Endothelial cell of umbilical vein (primary cell): ENCODE results near the gene USP2. TPM values are rescaled to one million over a fixed set of nuclear protein-coding genes. Genes with fewer than 3 reads are reported as not detected.

Experiments used
- BruUV-seq: library from RNA; stranded (reverse); fragments of 400-500 nt; replicated peaks from 2 replicates; lab custom pipeline; 2021; lab: Mats Ljungman, UMichigan
- CTCF ChIA-PET: fragments of 300-600, 350-600 bp; sonication (Branson Sonifier 250); formaldehyde crosslinking; loops from one replicate; lab custom pipeline; 2021; ENCODE audit warnings: antibody characterized with exemption, inconsistent platforms; lab: Charles Lee
- POLR2A ChIA-PET: fragments of 300-600, 350-600 bp; sonication (Branson Sonifier 250); formaldehyde crosslinking; loops from one replicate; lab custom pipeline; 2021; ENCODE audit warnings: antibody characterized with exemption, inconsistent platforms; lab: Charles Lee
- DNase-seq: peaks from one replicate; pipeline ENCODE4 v3.0.0-alpha.2; 2011; ENCODE audit warnings: low read depth, low spot score
- FAIRE-seq: peaks from 2 replicates; lab custom pipeline; 2011; peaks lifted over from hg19 to GRCh38; lab: Jason Lieb, UNC
- H2AFZ ChIP-seq: 2 replicates; pipeline ENCODE4 v1.6.0; 2012; ENCODE audit warnings: low read depth, low read length, control low read depth, inconsistent platforms
- H3K27ac ChIP-seq: 2 replicates; pipeline ENCODE4 v1.5.1; 2011; ENCODE audit warnings: low read depth, mild to moderate bottlenecking, control low read depth, low read length, moderate library complexity; ENCODE audit not compliant: insufficient read depth
- H3K27me3 ChIP-seq, 2 experiments: 2 replicates each; pipeline versions ENCODE4 v1.6.0 to v1.6.1; 2011; ENCODE audit warnings: low read length in 2 of 2, mixed read lengths in 1 of 2; ENCODE audit not compliant: control insufficient read depth in 2 of 2, insufficient read depth in 2 of 2
- H3K36me3 ChIP-seq, 2 experiments: 2 replicates in 1 of 2; 3 replicates in 1 of 2; pipeline ENCODE4 v1.5.1; 2011; ENCODE audit warnings: low read length in 2 of 2, mild to moderate bottlenecking in 1 of 2, moderate library complexity in 1 of 2; ENCODE audit not compliant: control insufficient read depth in 2 of 2, insufficient read depth in 2 of 2; ENCODE audit errors: extremely low read depth in 1 of 2
- H3K4me1 ChIP-seq: 3 replicates; pipeline ENCODE4 v1.5.1; 2011; ENCODE audit warnings: mild to moderate bottlenecking, low read length; ENCODE audit not compliant: control insufficient read depth, insufficient read depth; ENCODE audit errors: extremely low read depth
- H3K4me2 ChIP-seq: 2 replicates; pipeline ENCODE4 v1.6.1; 2011; ENCODE audit warnings: low read length, control low read depth, mixed read lengths; ENCODE audit not compliant: insufficient read depth
- H3K4me3 ChIP-seq, 3 experiments: fragments of 200-600 bp in 1 of 3; sonication (generic), shearing (Covaris generic) in 1 of 3; replicated peaks in 1 of 3; 2 replicates each; pipeline ENCODE4 v1.5.1; 2011 to 2016; ENCODE audit warnings: control low read depth in 3 of 3, low read length in 3 of 3, mild to moderate bottlenecking in 2 of 3, inconsistent platforms in 1 of 3, low read depth in 1 of 3, moderate library complexity in 1 of 3; ENCODE audit not compliant: insufficient read depth in 1 of 3
- H3K79me2 ChIP-seq: 2 replicates; pipeline ENCODE4 v1.6.0; 2012; ENCODE audit warnings: low read length, inconsistent platforms; ENCODE audit not compliant: control insufficient read depth, insufficient read depth
- H3K9ac ChIP-seq: replicated peaks from 2 replicates; pipeline ENCODE3; 2011; ENCODE audit warnings: low read length, control low read depth; ENCODE audit not compliant: insufficient read depth; ENCODE audit errors: extremely low read depth
- H3K9me1 ChIP-seq: replicated peaks from 3 replicates; pipeline ENCODE4 v1.6.0; 2011; ENCODE audit warnings: mild to moderate bottlenecking, low read length; ENCODE audit not compliant: control insufficient read depth, insufficient read depth; ENCODE audit errors: extremely low read depth
- H3K9me3 ChIP-seq: replicated peaks from 2 replicates; pipeline ENCODE4 v1.5.1; 2012; ENCODE audit warnings: low read length, inconsistent platforms; ENCODE audit not compliant: control insufficient read depth, insufficient read depth
- H4K20me1 ChIP-seq: replicated peaks from 2 replicates; pipeline ENCODE3; 2011; ENCODE audit warnings: mild to moderate bottlenecking, low read length; ENCODE audit not compliant: control insufficient read depth, insufficient read depth; ENCODE audit errors: extremely low read depth
- CTCF ChIP-seq, 2 donors: IDR thresholded peaks; 1 replicate in 1 of 2; 2 replicates in 1 of 2; pipeline ENCODE4 v1.5.1; 2011; ENCODE audit warnings: low read length in 2 of 2, mild to moderate bottlenecking in 2 of 2, moderate library complexity in 2 of 2, control low read depth in 1 of 2, inconsistent platforms in 1 of 2, low read depth in 1 of 2; ENCODE audit not compliant: insufficient read depth in 1 of 2; ENCODE audit errors: extremely low read depth in 1 of 2
- EZH2 ChIP-seq: IDR thresholded peaks from 2 replicates; pipeline ENCODE4 v1.6.1; 2012; ENCODE audit warnings: borderline replicate concordance, low read depth, mild to moderate bottlenecking, moderate library complexity, low read length, inconsistent platforms; ENCODE audit not compliant: severe bottlenecking
- FOS ChIP-seq: IDR thresholded peaks from 2 replicates; pipeline ENCODE4 v1.6.1; 2011; ENCODE audit warnings: mild to moderate bottlenecking, low read length, moderate library complexity, borderline replicate concordance; ENCODE audit not compliant: insufficient read depth
- GATA2 ChIP-seq: IDR thresholded peaks from 2 replicates; pipeline ENCODE4 v1.7.0; 2011; ENCODE audit warnings: low read depth, mild to moderate bottlenecking, moderate library complexity, mixed read lengths, low read length; ENCODE audit not compliant: insufficient read length, insufficient read depth
- JUN ChIP-seq: IDR thresholded peaks from 2 replicates; pipeline ENCODE4 v1.6.1; 2011; ENCODE audit warnings: borderline replicate concordance, low read depth; ENCODE audit not compliant: insufficient read length, insufficient read depth
- MAX ChIP-seq: IDR thresholded peaks from 2 replicates; pipeline ENCODE4 v1.6.1; 2011; ENCODE audit not compliant: insufficient read depth, insufficient read length
- MYC ChIP-seq: IDR thresholded peaks from one replicate; pipeline ENCODE4 v1.6.1; 2011; ENCODE audit warnings: mild to moderate bottlenecking, low read depth, low read length
- POLR2A ChIP-seq: IDR thresholded peaks from 2 replicates; pipeline ENCODE4 v1.6.1; 2012; ENCODE audit warnings: low read depth, mild to moderate bottlenecking, control low read depth, low read length
- POLR2AphosphoS5 ChIP-seq: IDR thresholded peaks from 2 replicates; pipeline ENCODE4 v1.6.1; 2012; ENCODE audit warnings: low read depth, mild to moderate bottlenecking, control low read depth, low read length, moderate library complexity; ENCODE audit not compliant: insufficient read depth
- dilution Hi-C: fragments of 300-500 bp; cut with MboI; formaldehyde crosslinking; loops from one replicate; pipeline ENCODE4 v1.15.0; 2019; ENCODE audit warnings: low sequenced_read_pairs; ENCODE audit not compliant: extremely low pct_ligation_motif_present
- intact Hi-C: fragments of 100-400 bp; cut with micrococcal nuclease; formaldehyde crosslinking; loops from one replicate; pipeline ENCODE4 v1.10.0; 2022
- polyA plus RNA-seq, 4 experiments: library from polyadenylated mRNA; depleted of rRNA in 3 of 4; stranded (reverse) in 3 of 4; unstranded in 1 of 4; fragments of >200 nt; gene quantifications; 2 replicates each; pipeline versions ENCODE4 v1.2.1 to v1.2.3, GENCODE V29; 2011 to 2012; ENCODE audit warnings: missing spikeins in 1 of 4
- total RNA-seq: library from RNA; stranded (reverse); gene quantifications from 2 replicates; pipeline ENCODE4 v1.2.3, GENCODE V29; 2021

The USP2 gene
- total and polyA plus RNA-seq, 2 donors (not counting 3 experiments of a cell fraction or from before 2014, with no cell fraction given): 0.21 to 1.2 TPM

GRCh38 chr11:119419246-119419645, 37.8 kb upstream of the USP2 start:
- H3K27ac ChIP-seq: no peak overlapping the region
- POLR2A ChIA-PET: no interaction called here

More at GRCh38 chr11:119419246-119419645, 37.8 kb upstream of the USP2 start:
- BruUV-seq: no TSS peak
- TF ChIP-seq CTCF (IDR thresholded peaks at IDR 0.05; ENCODE audit: extremely low read depth in 1 of 2, insufficient read depth in 1 of 2, low read depth in 1 of 2, low read length in 2 of 2): no peak
- no peak for TF ChIP-seq POLR2A
- TF ChIP-seq MAX: no peak
- no peak for TF ChIP-seq EZH2
- TF ChIP-seq GATA2: no peak
- TF ChIP-seq POLR2AphosphoS5: no peak
- TF ChIP-seq MYC: no peak
- no peak for TF ChIP-seq JUN
- no peak for TF ChIP-seq FOS
- Histone ChIP-seq H3K9ac (no peak overlapping the region), H2AFZ (no peak overlapping the region), H3K4me3 (no peak overlapping the region), H3K9me1 (no peaks in the 10 kb centered on the region), H3K4me2 (no peak overlapping the region), H3K36me3 (no peaks in the 10 kb centered on the region), H3K4me1 (no peaks in the 10 kb centered on the region), H3K27me3 (peaks cover 26 to 27% of the 10 kb centered on the region in 2 experiments), H3K79me2 (no peaks in the 10 kb centered on the region), H3K9me3 (no peaks in the 10 kb centered on the region), H4K20me1 (no peaks in the 10 kb centered on the region)
- DNase-seq (no peak), FAIRE-seq (no peak)
- dilution Hi-C loops (no loop called here), intact Hi-C loops (no loop called here)
- CTCF ChIA-PET: no interaction called here
